T-cell (primary cell): ENCODE data around the gene NUDT3. TPM values are rescaled to one million over a fixed set of nuclear protein-coding genes. Genes with fewer than 3 reads are reported as not detected.

ENCODE experiments used
- ATAC-seq, 4 experiments: fragments of 200-7000 bp in 3 of 4; fragments of 150-1000 bp in 1 of 4; cut with Tn5 transposase; replicated peaks in 1 of 4; 1 replicate in 3 of 4; 2 replicates in 1 of 4; pipeline ENCODE4 v1.10.0; 2021; ENCODE audit warnings: moderate library complexity in 3 of 4, mild to moderate bottlenecking in 2 of 4, moderate number of reproducible peaks in 1 of 4
- CTCF ChIA-PET, 2 donors: fragments of 300-600 bp; sonication (Branson Sonifier 250); formaldehyde crosslinking; loops; one replicate each; lab custom pipeline; 2022; ENCODE audit warnings: antibody characterized with exemption in 2 of 2; lab: Charles Lee
- POLR2A ChIA-PET, 2 donors: fragments of 300-600 bp; sonication (Branson Sonifier 250); formaldehyde crosslinking; loops; one replicate each; lab custom pipeline; 2022; ENCODE audit warnings: antibody characterized with exemption in 2 of 2; lab: Charles Lee
- DNase-seq, 35 experiments: peaks; one replicate each; pipeline versions ENCODE4 v3.0.0 to v3.0.0-alpha.2; 2013 to 2023
- H3K27ac ChIP-seq: one replicate; pipeline ENCODE4 v1.5.1; 2013; ENCODE audit warnings: low read length
- H3K27me3 ChIP-seq, 2 experiments: replicated peaks in 1 of 2; 1 replicate in 1 of 2; 2 replicates in 1 of 2; pipeline versions ENCODE4 v1.6.1 to v1.7.0; 2013; ENCODE audit warnings: low read length in 1 of 2, mixed read lengths in 1 of 2; ENCODE audit not compliant: control insufficient read depth in 2 of 2, insufficient read depth in 2 of 2; ENCODE audit errors: extremely low read depth in 1 of 2
- H3K36me3 ChIP-seq, 2 donors: 1 replicate in 1 of 2; 2 replicates in 1 of 2; pipeline versions ENCODE4 v1.6.1 to v1.7.0; 2013; ENCODE audit warnings: low read length in 1 of 2; ENCODE audit not compliant: control insufficient read depth in 2 of 2, insufficient read depth in 1 of 2; ENCODE audit errors: extremely low read depth in 1 of 2
- H3K4me1 ChIP-seq, 2 experiments: 1 replicate in 1 of 2; 2 replicates in 1 of 2; pipeline versions ENCODE4 v1.6.1 to v1.7.0; 2013; ENCODE audit warnings: low read length in 2 of 2, mixed read lengths in 1 of 2; ENCODE audit not compliant: insufficient read depth in 2 of 2, control insufficient read depth in 1 of 2; ENCODE audit errors: extremely low read depth in 1 of 2
- H3K4me3 ChIP-seq, 2 donors: 1 replicate in 1 of 2; 2 replicates in 1 of 2; pipeline versions ENCODE4 v1.5.1 to v1.7.0; 2013; ENCODE audit warnings: mild to moderate bottlenecking in 2 of 2, low read length in 1 of 2, moderate library complexity in 1 of 2; ENCODE audit not compliant: control insufficient read depth in 1 of 2; ENCODE audit errors: extremely low read depth in 1 of 2
- H3K9me3 ChIP-seq: 2 replicates; pipeline ENCODE4 v1.7.0; 2013
- H3K27ac Mint-ChIP-seq, 2 donors: one replicate each; pipeline ENCODE4 v1.8.0; 2020 to 2021; ENCODE audit warnings: mild to moderate bottlenecking in 2 of 2, mixed read lengths in 2 of 2
- H3K27me3 Mint-ChIP-seq, 2 donors: one replicate each; pipeline ENCODE4 v1.8.0; 2021 to 2022; ENCODE audit warnings: mixed read lengths in 2 of 2
- H3K36me3 Mint-ChIP-seq: one replicate; pipeline ENCODE4 v1.8.0; 2021; ENCODE audit warnings: mixed read lengths
- H3K4me1 Mint-ChIP-seq, 3 donors: one replicate each; pipeline ENCODE4 v1.8.0; 2020 to 2022; ENCODE audit warnings: mixed read lengths in 3 of 3, mild to moderate bottlenecking in 1 of 3
- H3K4me3 Mint-ChIP-seq, 3 donors: one replicate each; pipeline ENCODE4 v1.8.0; 2020 to 2022; ENCODE audit warnings: mild to moderate bottlenecking in 3 of 3, mixed read lengths in 3 of 3, moderate library complexity in 3 of 3
- H3K9me3 Mint-ChIP-seq, 3 donors: one replicate each; pipeline ENCODE4 v1.8.0; 2020 to 2022; ENCODE audit warnings: mixed read lengths in 3 of 3
- WGBS: methylation state at CpG from one replicate; pipeline ENCODE4 v1.1.5; 2013; ENCODE audit warnings: missing lambda C conversion rate; ENCODE audit not compliant: insufficient coverage; 5-methylcytosine and 5-hydroxymethylcytosine counted together
- total RNA-seq, 35 experiments: library from RNA in 6 of 35; stranded (reverse) in 6 of 35; fragments of 120-200 nt in 1 of 35; gene quantifications; one replicate each; pipeline versions ENCODE4 v1.2.1 to v1.2.4 and lab custom pipeline; 2013 to 2026

Gene NUDT3
- total RNA-seq, 5 donors from 2014 or later (not counting 1 experiment from before 2014, with no cell fraction given): 23.5 to 31.0 (median 28.9) TPM

DNA sequence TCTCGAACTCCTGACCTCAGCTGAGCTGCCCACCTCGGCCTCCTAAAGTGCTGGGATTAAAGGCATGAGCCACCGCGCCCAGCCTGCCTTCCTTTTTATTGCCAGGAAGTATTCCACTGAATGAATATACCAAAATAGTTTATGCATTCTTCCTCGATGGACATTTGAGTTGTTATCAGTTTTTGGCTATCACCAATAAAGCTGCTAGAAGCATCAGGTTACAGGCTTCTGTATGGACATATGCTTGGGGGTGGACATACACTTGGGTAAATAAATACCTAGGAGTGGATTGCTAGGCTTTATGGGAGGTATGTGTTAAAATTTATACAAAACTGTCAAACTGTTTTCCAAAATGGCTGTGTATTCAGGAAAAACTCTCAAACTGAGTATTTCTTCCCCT is 43.4 kb upstream of the NUDT3 start:
- POLR2A ChIA-PET: no interaction called here
- no peak for ATAC-seq
- Histone ChIP-seq H3K4me3 (no peak overlapping the region), H3K4me1 (no peaks in the 10 kb centered on the region), H3K36me3 (no peaks in the 10 kb centered on the region), H3K9me3 (no peaks in the 10 kb centered on the region), H3K27me3 (no peaks in the 10 kb centered on the region), H3K27ac (no peak overlapping the region)
- H3K27ac Mint-ChIP-seq: no peak overlapping the region
- DNase-seq: no peak
- no peak overlapping the region for H3K4me3 Mint-ChIP-seq
- H3K36me3 Mint-ChIP-seq: no peaks in the 10 kb centered on the region
- WGBS: 35% methylated on average over 2 of the region's 5 CpGs
- CTCF ChIA-PET: no interaction called here
- no peaks in the 10 kb centered on the region for H3K27me3 Mint-ChIP-seq
- H3K9me3 Mint-ChIP-seq: no peaks in the 10 kb centered on the region
- no peaks in the 10 kb centered on the region for H3K4me1 Mint-ChIP-seq

GRCh38 chr6:34425498-34426410 is 33.3 kb upstream of the NUDT3 start, which contains the start of gene RPS10:
RPS10 (minus strand) TSS chr6:34426069; CDS start chr6:34425221, 848 bp downstream.
- Mint-ChIP-seq H3K27ac (peak within 1 kb of the TSS; percentile 98), H3K9me3 (no peaks in the 10 kb centered on the region), H3K4me1 (peaks cover 28 to 39% (median 38%) of the 10 kb centered on the region in 3 donors), H3K36me3 (peaks cover 33% of the 10 kb centered on the region), H3K27me3 (no peaks in the 10 kb centered on the region), H3K4me3 (peak within 1 kb of the TSS; percentile 96 to 99 (median 98))
- ATAC-seq (peak; percentile 96 to 98 (median 98)), DNase-seq (peak; percentile 71 to 95 (median 85))
- Histone ChIP-seq H3K4me1 (peaks cover 0 to 37% of the 10 kb centered on the region in 2 experiments), H3K4me3 (peak within 1 kb of the TSS; percentile 91 to 97), H3K9me3 (no peaks in the 10 kb centered on the region), H3K27ac (peak within 1 kb of the TSS; percentile 84), H3K36me3 (peaks cover 13 to 38% of the 10 kb centered on the region in 2 donors), H3K27me3 (no peaks in the 10 kb centered on the region)
- ChIA-PET POLR2A (interaction anchor here in 1 of 2 donors (0.6 to 0.7 kb wide), 4 partner anchors 30 to 521 kb away, joined by 3 to 6 read pairs (median 4); partner anchors contain the start of gene HMGA1), CTCF (interaction anchor here in 1 of 2 donors (0.6 to 2.2 kb wide), 4 partner anchors 11 to 462 kb away, joined by 3 to 10 read pairs (median 4); partner anchors contain the start of gene TAF11)
- WGBS: 0% methylated on average over 36 of the region's 58 CpGs

DNA sequence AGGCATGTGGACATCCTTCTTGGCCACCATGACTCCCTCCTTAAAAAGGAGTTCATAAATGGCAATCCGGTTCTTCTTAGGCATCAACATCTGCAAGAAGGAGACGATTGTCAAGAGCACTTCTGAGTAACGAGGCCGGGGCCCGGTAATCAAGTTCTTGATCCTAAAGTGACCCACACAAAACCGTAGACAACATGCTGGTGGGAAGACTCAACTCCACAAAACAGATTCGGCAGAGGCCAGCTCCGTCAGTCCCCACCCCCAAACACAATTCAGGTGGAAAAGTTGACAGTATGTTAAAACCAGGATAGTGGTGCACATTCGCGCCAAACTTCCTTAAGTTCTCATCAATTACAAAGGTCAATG is 32.6 kb upstream of the NUDT3 start:
- DNase-seq (peak in 3 of 35 experiments; percentile 4 to 40 (median 6)), ATAC-seq (no peak)
- H3K4me3 ChIP-seq: peak overlapping the region; percentile 91 to 97
- no peaks in the 10 kb centered on the region for H3K9me3 Mint-ChIP-seq
- WGBS: 0% methylated on average over 4 of the region's 10 CpGs
- no peaks in the 10 kb centered on the region for H3K27me3 Mint-ChIP-seq
- H3K4me1 Mint-ChIP-seq: peaks cover 28 to 41% (median 38%) of the 10 kb centered on the region in 3 donors
- H3K4me1 ChIP-seq: peaks cover 0 to 37% of the 10 kb centered on the region in 2 experiments
- ChIA-PET CTCF (interaction anchor here (0.8 to 2.2 kb wide), 3 partner anchors 10 to 175 kb away, joined by 3 to 10 read pairs (median 9); no protein-coding TSS in a partner anchor), POLR2A (interaction anchor here in 1 of 2 donors (0.7 kb wide), 1 partner anchor 520 kb away, joined by 6 read pairs; no protein-coding TSS in a partner anchor)
- peak overlapping the region; percentile 96 to 99 (median 98) for H3K4me3 Mint-ChIP-seq
- H3K27ac ChIP-seq: peak overlapping the region; percentile 84
- peak overlapping the region; percentile 98 for H3K27ac Mint-ChIP-seq
- no peaks in the 10 kb centered on the region for H3K27me3 ChIP-seq
- H3K36me3 Mint-ChIP-seq: peaks cover 33% of the 10 kb centered on the region
- H3K9me3 ChIP-seq: no peaks in the 10 kb centered on the region
- H3K36me3 ChIP-seq: peaks cover 13 to 43% of the 10 kb centered on the region in 2 donors

- DNase-seq (no peak), ATAC-seq (no peak)
- Mint-ChIP-seq H3K4me3 (peak overlapping the region; percentile 96 to 99 (median 98)), H3K27ac (peak overlapping the region; percentile 98), H3K4me1 (peaks cover 28 to 41% (median 38%) of the 10 kb centered on the region in 3 donors), H3K36me3 (peaks cover 33% of the 10 kb centered on the region), H3K9me3 (no peaks in the 10 kb centered on the region), H3K27me3 (no peaks in the 10 kb centered on the region)
- peaks cover 0 to 37% of the 10 kb centered on the region in 2 experiments for H3K4me1 ChIP-seq
- H3K27me3 ChIP-seq: no peaks in the 10 kb centered on the region
- CTCF ChIA-PET: interaction anchor here (0.8 to 2.2 kb wide), 4 partner anchors 9 to 174 kb away, joined by 3 to 10 read pairs (median 10); no protein-coding TSS in a partner anchor
- no peaks in the 10 kb centered on the region for H3K9me3 ChIP-seq
- WGBS: 57% methylated on average over 11 of the region's 19 CpGs
- POLR2A ChIA-PET: interaction anchor here (0.7 to 0.8 kb wide), 2 partner anchors 9 to 520 kb away, joined by 6 read pairs; no protein-coding TSS in a partner anchor
- H3K27ac ChIP-seq: peak overlapping the region; percentile 84
- H3K4me3 ChIP-seq: peak overlapping the region; percentile 91 to 97
- H3K36me3 ChIP-seq: peaks cover 13 to 50% of the 10 kb centered on the region in 2 donors
Measured at GRCh38 chr6:34424200-34425131, 32.0 kb upstream of the NUDT3 start.

GRCh38 chr6:34423254-34423653 is 30.8 kb upstream of the NUDT3 start:
- H3K4me1 ChIP-seq: peaks cover 0 to 37% of the 10 kb centered on the region in 2 experiments
- H3K36me3 ChIP-seq: peaks cover 13 to 61% of the 10 kb centered on the region in 2 donors
- H3K27me3 ChIP-seq: no peaks in the 10 kb centered on the region
- no CpG with 5 or more reads among the region's 5 CpGs for WGBS
- peak overlapping the region in 2 of 3 donors; percentile 13 to 98 for H3K4me3 Mint-ChIP-seq
- no peaks in the 10 kb centered on the region for H3K9me3 Mint-ChIP-seq
- H3K27ac ChIP-seq: no peak overlapping the region
- H3K4me1 Mint-ChIP-seq: peaks cover 28 to 41% (median 41%) of the 10 kb centered on the region in 3 donors
- H3K27ac Mint-ChIP-seq: peak overlapping the region in 1 of 2 donors; percentile 98
- POLR2A ChIA-PET: no interaction called here
- no peak overlapping the region for H3K4me3 ChIP-seq
- DNase-seq: no peak
- H3K9me3 ChIP-seq: no peaks in the 10 kb centered on the region
- peaks cover 38% of the 10 kb centered on the region for H3K36me3 Mint-ChIP-seq
- no peaks in the 10 kb centered on the region for H3K27me3 Mint-ChIP-seq
- CTCF ChIA-PET: interaction anchor here in 1 of 2 donors (0.9 to 1.3 kb wide), 2 partner anchors 8 to 30 kb away, joined by 4 to 10 read pairs; no protein-coding TSS in a partner anchor
- no peak for ATAC-seq
